ENCODE measurements around the gene CELA2A.
"Not testable (repeated sequence)": the region's sequence is repeated elsewhere in the genome, so short reads cannot be mapped to it uniquely, and the experiment has no call there.

The CELA2A gene

GRCh38 chr1:15425521-15425920 is 31.0 kb upstream of the CELA2A start:
- no peak for DNase-seq

- DNase-seq = no peak
These were observed 30.6 kb upstream of the CELA2A start for GRCh38 chr1:15425958-15426357.

DNA sequence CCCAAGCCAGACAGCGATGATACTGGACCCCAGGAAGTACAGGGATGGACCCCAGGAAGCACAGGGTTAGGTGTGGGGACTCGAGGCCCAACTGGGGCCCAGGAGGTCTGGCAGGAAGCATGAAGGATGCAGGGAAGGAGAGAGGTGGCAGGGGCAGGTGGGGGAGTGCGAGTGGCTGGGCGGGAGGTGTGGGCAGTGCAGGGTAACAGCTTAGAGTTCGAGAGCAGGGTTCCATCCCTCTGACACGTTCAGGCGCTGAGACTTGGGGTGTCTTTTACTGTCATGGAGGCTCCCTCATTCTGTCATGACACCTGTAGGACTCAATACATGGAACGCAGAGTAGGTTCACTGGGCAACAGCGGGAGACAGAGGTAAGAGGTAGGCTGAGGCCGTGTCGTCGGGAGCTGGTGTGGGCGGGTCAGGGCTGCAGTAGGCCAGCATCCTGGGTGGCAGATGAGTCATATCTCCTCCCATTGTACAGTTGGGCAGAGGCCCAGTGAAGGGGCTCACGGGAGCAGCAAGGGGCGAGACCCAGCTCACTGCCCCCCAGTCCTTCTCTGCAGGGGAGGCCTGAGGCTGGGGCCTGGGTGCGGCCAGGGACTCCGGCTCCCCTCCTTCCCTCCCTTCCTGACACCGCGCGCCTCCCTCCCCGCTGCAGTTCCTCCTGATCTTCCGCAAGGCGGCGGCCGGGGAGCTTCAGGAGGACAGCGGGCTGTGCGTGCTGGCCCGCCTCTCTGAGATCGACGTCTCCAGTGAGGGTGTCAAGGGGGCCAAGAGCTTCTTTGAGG is 29.8 kb upstream of the CELA2A start:
- DNase-seq = no peak

DNA sequence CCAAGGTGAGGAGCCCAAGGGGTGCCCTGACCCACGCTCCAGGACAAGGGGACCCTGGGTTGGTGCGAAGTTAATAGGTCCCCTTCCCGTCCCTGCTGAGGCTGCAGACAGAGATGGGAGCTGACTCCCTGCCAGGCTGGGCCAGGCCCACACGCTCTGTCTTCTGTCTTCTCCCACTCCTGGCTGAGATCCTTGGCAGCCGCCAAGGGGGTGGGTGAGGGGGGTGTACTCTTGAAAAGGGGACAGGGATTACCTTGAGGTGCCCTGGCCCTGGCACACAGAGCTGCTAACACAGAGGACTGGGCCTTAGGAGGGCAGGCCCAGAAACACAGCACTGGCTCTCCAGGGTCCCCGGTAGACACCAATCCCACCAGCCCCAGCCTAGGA is 29.3 kb upstream of the CELA2A start:
- DNase-seq = no peak

GRCh38 chr1:15428252-15428651 is 28.3 kb upstream of the CELA2A start:
- DNase-seq = not testable (repeated sequence)

GRCh38 chr1:15428815-15429435 is 27.6 kb upstream of the CELA2A start:
- DNase-seq = no peak

- no peak for DNase-seq
These were observed 26.8 kb upstream of the CELA2A start for GRCh38 chr1:15429701-15430149.

DNA sequence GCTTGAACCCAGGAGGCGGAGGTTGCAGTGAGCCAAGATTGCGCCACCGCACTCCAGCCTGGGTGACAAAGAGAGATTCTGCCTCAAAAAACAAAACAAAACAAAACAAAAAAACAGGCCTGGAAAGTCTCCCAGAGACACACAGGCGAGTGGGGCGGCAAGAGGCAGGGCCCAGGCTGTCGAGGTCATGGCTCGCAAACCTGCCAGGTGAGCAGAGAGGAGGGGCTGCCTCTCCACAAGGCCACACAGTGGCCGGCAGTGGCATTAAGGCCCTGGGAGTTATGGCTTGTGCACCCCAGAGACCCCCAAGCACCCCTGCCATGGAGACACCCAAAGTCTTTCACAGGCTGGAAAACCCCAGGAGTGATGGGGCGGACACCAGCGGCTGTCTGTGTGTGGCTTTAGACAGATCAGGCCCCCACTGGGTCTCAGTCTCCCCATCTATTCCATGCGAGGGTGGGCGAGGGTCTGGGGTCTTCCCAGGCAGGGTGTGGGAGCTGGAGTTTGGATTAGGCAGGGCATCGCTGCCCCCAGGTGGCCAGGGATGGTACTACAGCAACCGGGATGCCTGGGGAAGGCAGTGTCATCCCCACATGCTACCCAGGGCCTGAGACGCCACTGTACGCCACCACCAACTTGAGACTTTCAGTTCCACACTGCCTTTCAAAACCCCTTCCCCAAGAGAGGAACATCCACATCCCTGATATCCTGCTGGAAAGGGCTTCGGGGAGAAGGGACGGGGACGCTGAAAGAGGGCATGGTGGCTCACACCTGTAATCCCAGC is 25.6 kb upstream of the CELA2A start:
- DNase-seq = peak; percentile 27

GRCh38 chr1:15431571-15431948 is 25.0 kb upstream of the CELA2A start:
- no peak for DNase-seq

GRCh38 chr1:15432324-15432723 is 24.2 kb upstream of the CELA2A start:
- no peak for DNase-seq

GRCh38 chr1:15433471-15433870 is 23.1 kb upstream of the CELA2A start:
- DNase-seq = no peak

- not testable (repeated sequence) for DNase-seq
These were observed 21.8 kb upstream of the CELA2A start for GRCh38 chr1:15434739-15435138.

DNA sequence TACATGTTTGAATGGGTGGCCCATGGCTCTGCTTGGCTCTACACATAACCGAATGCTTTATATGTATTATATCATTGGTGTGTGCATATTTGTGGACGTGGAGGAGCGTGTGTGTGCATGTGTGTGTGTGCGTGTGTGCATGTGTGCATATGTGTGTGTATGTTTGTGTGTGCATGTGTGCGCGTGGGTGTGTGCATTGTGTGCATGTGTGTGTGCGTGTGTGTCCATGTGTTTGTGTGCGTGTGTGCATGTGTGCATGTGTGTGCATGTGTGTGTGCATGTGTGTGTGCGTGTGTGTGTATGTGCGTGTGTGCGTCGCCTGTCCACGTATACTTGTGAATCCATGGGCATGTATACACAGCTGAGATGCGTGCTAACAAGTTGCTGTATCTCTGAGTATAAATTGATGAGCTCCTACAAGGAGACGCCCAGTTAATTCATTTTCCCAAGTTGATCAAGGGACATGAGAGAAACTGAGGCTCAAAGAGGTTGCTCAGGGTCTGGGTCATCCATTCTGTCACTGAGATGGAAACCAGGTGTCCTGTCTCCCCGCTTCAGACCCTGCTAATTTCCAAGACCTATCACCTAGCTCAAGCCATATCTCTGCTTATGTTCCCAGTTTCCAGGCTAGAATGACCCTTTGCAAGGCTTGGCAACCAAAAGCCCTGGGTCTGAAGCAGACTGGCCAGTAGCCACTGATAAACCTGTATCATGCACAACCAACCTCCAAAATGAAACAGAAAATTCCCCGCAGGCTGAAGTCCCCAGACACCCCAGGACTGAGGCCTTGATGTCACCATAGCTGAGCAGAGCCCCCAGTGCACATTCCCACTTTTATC is 21.1 kb upstream of the CELA2A start:
- DNase-seq = no peak

- DNase-seq = no peak
These were observed 19.6 kb upstream of the CELA2A start for GRCh38 chr1:15436881-15437442.

DNA sequence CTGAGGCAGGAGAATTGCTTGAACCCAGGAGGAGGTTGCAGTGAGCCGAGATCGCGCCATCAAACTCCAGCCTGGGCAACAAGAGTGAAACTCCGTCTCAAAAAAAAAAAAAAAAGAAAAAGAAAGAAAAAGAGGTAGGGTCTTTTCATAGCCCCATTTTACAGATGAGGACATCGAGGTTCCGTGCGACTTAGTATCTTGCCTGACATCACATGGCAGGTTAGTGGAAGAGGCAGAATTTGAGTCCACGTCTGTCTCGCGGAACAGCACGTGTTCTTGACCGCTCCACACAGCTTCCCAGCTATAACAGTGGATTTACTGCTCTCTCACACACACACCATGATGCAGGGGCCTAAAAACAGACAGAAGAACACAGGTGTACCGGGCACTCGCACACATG is 17.2 kb upstream of the CELA2A start:
- no peak for DNase-seq

- no peak for DNase-seq
These were observed 16.2 kb upstream of the CELA2A start for GRCh38 chr1:15440357-15440756.

DNA sequence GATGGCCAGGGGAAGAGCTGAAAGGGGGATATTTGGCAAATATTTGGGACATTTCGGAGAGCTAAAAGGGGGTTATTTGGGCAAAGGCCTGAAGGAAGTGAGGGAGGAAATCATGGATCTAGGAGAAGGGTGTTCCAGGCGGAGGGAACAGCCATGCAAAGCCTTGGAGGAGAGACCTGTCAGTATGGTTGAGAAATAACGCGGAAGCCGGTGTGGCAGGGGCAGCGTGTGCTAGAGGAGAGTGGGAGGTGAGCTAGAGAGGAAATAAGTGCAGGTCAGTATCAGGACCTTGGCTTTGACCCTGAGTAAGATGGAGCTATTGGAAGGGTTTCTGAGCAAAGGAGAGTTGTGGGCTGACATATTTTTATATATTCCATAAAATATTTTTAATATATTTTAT is 15.3 kb upstream of the CELA2A start:
- no peak for DNase-seq

GRCh38 chr1:15442119-15442518 is 14.4 kb upstream of the CELA2A start:
- DNase-seq = no peak

DNA sequence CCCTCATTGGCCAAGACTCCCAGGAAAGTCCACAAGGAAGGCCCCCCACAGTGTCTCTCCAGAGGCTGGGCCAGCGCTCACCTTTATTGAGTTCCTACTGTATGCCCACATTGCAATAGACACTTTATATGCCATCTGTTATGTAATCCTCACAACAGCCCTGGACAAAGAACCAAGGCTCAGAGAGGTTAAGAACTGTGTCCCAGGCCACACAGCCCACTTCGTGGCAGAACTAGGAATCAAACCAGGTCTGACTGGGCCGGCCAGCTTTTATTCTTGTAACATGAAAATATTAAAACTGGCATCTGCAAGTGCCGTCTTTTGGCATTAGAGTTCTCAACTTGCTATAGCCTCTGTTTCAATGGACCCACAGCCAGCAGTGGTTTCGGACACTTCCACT is 13.8 kb upstream of the CELA2A start:
- no peak for DNase-seq

- DNase-seq = no peak
These were observed 13.3 kb upstream of the CELA2A start for GRCh38 chr1:15443281-15443680.

DNA sequence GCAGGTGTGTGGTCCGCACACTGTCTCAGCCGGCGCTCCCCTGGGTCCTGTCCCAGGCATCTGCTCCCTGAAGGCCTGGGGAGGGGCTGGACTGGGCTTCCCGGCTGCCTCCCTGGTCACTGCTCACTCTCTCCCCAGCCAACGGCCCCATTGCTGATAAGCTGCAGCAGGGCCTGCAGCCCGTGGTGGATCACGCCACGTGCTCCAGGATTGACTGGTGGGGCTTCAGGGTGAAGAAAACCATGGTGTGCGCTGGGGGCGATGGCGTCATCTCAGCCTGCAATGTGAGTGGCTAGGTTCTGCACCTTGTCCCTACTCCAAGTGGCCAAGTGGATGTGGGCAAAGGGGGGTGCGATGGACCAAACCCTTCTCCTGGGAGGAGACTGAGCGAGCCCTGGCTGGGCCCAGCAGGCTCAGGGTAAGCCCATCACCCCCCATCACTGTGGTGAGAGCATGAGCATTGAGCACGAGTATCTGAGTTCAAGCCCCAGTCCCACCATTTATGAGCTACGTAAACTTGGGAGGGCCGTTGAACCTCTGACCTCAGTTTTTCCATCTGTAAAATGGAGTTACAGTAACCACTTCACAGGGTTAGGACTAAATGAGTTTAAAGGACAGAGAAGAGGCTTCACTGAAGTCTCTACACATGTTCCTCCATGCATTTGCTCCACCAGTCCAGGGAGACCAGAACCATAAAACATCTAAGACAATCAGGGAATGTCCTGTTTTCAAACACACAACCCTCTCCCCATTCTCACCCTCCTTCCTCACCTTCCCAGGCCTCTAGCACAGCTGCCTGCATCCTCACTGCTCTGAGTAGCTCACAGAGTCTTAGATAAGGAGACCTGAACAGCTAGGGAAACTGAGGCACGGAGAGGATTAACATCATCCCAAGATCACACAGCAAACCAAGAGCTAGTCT is 11.8 kb upstream of the CELA2A start:
- no peak for DNase-seq

Measured in GDM1 (cell line).